GM19043 (cell line): ENCODE measurements around the gene ATP10A.
"Not testable (repeated sequence)": the region's sequence is repeated elsewhere in the genome, so short reads cannot be mapped to it uniquely, and the experiment has no call there.

Source experiments
- ATAC-seq: cut with Tn5 transposase; IDR thresholded peaks from one replicate; pipeline ENCODE4 v1.9.1; 2021; ENCODE audit warnings: low read depth; ENCODE audit not compliant: unreplicated experiment

ATP10A gene

GRCh38 chr15:25671132-25671531 is 192.0 kb downstream of the ATP10A start:
- ATAC-seq = no peak

DNA sequence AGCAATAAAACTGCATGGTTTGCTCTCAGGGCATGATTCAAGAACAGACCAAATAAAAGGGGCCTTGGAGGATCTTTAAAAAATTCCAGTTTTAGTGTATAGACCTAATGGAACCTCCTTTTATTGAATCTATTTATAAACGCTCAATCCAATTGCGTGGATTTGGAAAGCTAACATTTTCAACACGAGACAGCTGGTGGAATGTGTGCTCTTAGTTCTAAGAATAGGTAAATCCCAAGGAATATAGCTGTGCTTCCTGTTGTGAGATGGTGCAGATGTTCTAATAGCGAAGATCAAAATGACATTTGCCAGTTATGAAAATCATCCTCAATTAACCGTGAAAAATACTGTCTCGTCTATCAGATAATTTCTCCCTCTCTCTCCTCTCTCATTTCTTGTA is 192.5 kb downstream of the ATP10A start:
- ATAC-seq = no peak

GRCh38 chr15:25670025-25670554 is 193.0 kb downstream of the ATP10A start:
- no peak for ATAC-seq

DNA sequence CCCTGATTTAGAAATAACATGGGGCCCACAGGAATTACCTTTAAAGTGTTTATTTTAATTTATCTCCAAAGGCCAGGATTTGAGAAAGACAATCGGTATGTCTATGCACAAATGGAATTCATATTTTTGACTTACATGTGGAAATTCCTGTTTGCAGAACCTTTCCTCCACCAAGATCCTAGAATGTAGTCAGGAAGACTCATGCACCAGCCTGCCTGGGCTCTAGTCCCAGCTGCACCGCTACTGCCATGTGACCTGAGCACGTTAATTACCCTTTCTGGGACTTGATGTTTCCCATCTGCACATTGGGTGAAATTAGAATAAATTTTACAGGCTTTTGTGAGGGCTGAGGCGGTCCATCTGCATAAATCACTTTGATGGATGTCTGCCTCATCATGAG is 194.2 kb downstream of the ATP10A start:
- ATAC-seq = no peak

DNA sequence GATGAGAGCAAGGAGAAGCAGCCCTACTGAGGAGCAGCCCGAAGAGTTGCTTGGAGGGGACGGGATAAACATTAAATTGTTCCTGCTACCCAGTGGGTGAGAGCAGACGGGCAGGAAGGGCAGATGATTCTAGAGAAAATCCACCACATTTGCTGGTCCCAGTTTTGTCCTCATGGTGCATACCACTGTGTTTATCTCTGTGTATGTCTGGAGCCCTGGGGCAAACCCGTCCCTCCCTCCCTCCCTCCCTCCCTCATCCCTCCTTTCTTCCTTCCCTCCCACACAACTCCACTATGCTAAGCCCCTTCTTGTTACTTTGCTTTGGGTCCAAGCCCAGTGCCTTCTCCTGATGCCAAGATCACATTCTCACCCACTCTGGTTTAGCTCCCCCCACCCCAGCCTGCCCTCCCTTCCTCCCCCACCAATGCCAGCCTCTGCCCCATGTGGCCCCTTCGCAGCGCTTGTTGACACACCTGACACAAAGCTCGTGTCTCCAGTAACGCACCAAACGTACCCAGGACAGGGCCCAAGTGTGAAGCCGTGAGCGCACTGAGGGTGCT is 194.8 kb downstream of the ATP10A start:
- ATAC-seq = no peak

DNA sequence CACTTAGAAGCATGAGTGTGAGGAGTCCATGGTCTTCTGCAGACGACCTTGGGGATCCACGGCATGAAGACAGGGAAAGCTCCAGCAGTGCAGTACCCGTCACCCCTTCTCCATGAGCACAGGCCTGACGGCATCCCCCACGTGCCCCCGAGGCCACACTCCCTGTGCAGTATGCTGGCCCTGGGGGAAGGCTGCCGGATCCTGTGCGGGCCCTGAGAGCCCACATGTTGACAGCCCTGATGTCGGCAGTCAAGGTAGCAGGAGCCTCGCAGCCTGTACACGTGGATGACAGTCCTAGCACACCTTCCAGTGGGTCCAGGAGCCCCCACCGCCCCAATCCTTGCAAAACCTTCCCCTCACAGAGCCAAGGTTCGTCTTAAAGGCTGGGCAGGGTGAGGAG is 195.3 kb downstream of the ATP10A start:
- no peak for ATAC-seq

DNA sequence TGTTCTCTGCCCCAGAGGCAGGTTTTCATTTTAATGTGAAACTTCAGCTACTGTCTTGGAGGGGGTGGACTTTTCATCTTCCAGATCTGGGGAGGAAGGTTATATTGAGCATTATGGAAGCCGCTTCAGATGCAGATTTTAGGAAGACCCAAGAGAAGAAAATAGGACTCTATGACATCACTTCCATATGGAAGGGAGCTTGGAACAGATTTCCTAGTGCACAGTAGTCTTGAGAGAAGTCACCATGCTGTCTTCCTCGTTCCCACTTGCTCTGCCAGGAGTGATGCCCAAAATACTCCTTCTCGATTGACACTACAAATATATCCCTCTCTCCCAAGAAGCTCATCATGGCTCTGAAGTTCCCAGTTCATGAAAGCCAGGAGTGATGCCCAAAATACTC is 197.2 kb downstream of the ATP10A start:
- no peak for ATAC-seq

DNA sequence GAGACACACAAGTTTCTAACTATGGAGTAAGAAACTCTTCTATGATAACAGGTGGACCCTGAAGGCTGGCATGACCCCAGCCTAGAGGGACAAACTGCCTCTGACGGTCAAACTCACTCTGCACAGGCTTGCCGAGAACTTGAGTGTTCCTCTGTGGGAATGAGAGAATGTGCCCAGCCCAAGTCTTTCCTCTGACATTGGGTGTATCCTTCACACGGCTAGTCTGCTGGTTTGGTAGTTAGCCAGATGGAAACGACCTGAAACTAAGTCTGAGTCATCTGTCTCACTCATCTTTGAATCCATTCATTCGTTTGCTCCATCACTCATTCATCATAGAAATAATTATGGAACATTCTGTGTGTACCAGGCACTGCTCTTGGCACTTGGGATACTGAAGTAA is 198.4 kb downstream of the ATP10A start:
- ATAC-seq = no peak

DNA sequence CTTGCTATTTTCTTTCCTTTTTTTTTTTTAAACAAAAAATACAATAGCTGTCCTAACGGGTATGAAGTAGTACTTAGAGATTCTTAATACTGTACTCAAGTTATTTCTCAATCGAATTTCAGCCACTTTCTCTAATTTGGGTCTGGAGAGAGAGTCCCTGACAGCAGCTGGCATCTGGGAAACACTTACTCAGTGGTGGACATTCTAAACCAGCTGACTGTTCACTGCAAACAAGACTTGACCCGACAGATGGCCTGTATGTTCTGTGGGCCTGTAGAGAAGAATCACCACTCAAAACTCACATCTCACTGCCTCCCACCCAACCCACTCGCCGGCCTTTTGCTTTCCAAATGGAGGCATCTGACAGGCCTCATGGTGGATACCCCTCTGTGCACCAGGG is 199.6 kb downstream of the ATP10A start:
- no peak for ATAC-seq

- no peak for ATAC-seq
Measured at GRCh38 chr15:25661898-25662297, 201.2 kb downstream of the ATP10A start.

DNA sequence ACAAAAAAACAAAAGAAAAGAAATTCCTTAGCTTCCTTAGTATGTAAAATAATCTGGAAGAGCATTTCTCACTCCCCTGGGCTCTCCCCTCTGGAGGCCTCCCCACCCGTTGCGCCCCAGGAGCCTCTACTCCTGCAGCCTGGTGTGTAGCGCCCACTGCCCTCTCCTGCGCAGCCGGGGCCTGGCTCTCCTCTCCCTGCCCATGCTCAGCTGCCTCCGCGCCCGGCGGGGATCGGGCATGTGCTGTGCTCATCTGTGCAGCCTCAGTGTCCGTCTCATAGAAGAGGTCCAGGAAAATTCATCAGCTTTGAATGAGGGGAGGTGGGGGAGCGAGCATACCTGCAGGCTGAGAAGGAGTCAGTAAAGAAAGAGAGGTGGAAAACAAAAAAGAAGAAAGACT is 203.9 kb downstream of the ATP10A start:
- ATAC-seq = no peak

DNA sequence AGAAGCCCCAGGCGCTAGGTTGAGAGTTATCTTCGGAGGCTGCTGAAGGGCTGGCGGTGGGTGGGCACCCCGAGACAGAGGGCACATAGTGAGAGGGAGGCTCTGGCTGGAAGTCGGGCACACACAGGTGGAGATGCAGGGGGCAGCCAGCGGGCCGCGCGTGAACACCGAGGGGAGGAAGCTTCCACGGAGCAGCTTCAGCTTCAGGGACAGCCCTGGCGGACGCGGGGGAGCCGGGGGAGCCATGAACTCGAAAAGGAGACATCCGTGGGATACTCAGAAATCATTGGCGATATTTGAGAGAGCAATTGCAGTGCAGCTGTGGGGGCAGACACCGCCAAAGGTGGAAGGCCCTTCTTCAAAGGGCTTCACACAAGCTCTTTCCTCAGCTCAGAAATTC is 204.6 kb downstream of the ATP10A start:
- ATAC-seq = no peak

- ATAC-seq = no peak
Measured at GRCh38 chr15:25655207-25655948, 207.7 kb downstream of the ATP10A start.

DNA sequence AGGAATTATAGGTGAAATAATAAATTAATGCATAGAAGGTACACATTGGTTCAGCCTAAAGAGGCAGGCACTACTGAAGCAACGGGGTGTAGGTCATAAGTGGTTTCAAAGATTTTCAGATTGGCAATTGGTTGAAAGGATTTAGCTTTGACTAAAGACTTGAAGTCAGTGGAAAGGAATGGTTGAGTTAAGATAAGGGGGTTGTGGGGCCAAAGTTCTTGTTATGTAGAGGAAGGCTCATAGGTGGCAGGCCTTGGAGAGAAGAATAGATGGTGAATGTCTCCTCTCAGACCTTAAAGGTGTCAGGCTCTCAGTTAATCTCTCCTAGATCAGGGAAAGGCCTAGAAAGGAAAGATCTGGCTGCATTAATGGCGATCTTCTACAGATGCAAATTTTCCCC is 209.8 kb downstream of the ATP10A start:
- ATAC-seq = no peak

DNA sequence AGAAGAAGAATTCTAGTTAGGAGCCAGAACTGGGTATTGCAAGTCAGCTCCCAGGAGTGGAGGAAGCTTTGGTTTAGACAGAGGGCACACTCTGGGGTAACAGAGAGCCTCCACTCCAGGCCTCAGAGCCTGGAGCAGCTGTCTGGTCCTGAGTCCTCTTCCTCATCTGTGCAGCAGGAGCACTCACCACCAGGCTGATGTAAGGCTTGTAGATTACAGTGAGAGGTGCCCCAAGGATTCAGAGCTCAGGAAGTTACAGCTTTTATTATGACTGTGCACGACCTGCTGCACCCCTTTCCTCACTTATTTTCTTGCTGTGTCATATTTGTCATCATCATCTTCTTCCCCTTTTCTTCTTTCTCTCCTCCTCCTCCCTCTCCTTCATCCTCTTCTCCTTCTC is 210.4 kb downstream of the ATP10A start:
- no peak for ATAC-seq

DNA sequence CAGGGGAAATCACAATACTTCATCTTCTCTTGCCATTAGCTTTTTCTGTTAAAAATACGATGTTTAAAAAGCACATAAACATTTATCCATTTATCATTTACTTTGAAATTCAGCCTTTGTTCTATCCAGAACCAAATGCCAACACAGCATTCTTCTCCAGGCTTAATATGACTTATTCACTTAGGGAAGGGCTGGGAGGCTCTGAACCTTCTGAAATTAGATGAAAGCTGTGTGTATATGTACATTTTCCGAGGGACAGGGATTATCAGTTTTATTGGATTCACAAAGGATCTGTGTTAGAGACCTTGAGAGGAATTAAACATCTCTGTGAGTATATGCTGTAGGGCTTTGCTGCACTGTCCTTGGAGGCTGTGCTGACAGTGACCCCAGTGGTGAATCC is 213.7 kb downstream of the ATP10A start:
- ATAC-seq = no peak

- ATAC-seq = no peak
Measured at GRCh38 chr15:25643120-25643519, 220.0 kb downstream of the ATP10A start.

GRCh38 chr15:25641762-25642161 is 221.4 kb downstream of the ATP10A start:
- ATAC-seq = no peak

DNA sequence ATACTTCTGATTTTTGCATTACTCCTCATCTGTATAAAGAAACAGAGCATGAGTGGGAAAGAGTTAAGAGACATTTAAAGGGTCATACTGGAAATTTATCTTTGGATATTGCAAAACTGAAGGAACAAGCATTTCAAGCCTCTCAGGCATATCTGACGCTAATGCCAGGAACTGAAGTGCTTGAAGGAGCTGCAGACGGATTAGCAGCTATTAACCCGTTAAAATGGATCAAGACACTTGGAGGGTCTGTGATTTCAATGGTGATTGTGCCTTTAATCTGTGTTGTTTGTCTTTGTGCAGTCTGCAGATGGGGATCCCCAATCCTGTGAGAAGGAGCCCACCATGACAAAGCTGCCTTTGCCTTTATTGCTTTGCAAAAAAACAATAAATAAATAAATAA is 221.8 kb downstream of the ATP10A start:
- ATAC-seq = no peak

GRCh38 chr15:25640959-25641358 is 222.2 kb downstream of the ATP10A start:
- ATAC-seq = not testable (repeated sequence)

GRCh38 chr15:25640381-25640780 is 222.7 kb downstream of the ATP10A start:
- ATAC-seq = no peak

DNA sequence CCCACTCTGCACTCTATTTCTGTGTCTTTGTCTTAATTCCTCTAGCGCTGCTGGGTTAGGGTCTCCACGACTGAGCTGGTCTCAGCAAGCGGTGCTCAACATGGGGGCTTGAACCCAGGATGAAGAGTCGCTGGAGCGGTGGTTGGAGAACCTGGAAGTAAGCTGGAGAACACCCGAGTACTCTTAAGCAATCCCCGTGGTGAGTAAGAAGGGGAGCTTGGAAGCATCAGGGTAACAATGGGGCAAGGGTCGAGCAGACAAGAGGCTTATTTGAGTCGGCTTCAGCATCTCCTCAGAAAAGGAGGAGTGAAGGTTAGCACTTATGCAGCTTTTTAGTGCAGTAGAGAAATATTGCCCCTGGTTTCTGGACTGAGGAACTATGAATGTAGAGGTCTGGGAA is 226.6 kb downstream of the ATP10A start:
- not testable (repeated sequence) for ATAC-seq
